CD4-positive, alpha-beta T cell treated with Interleukin-1 beta for 1 hour (primary cell): ENCODE results near the gene OSBPL5.

Experiments
- DNase-seq, 2 donors: peaks; one replicate each; pipeline ENCODE4 v3.0.0-alpha.2; 2020 to 2022

The OSBPL5 gene

GRCh38 chr11:3049430-3050243 is 115.5 kb downstream of the OSBPL5 start:
- peak; percentile 80 to 82 for DNase-seq

DNA sequence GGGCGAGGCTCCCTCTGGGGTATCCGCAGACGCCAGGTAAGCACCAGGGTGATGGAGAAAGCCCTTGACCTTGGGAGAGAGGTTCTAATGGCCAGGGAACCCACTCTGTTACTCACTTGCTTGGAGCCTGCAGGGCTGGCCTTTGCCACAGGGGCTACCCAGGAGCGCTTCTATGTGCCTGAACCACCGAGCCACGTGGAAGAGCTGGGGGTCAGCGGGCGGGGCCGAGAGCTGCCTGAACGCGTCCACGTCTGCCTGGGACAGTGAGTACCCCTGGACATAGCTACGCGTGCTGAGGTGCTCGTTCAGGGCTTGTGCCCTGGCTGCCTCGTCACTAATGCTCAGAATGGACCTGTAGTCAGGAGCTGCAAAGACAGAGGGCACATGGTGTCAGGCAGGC is 117.5 kb downstream of the OSBPL5 start:
- DNase-seq, result no peak

- no peak for DNase-seq
Measured at GRCh38 chr11:3046641-3047040, 118.5 kb downstream of the OSBPL5 start.

DNA sequence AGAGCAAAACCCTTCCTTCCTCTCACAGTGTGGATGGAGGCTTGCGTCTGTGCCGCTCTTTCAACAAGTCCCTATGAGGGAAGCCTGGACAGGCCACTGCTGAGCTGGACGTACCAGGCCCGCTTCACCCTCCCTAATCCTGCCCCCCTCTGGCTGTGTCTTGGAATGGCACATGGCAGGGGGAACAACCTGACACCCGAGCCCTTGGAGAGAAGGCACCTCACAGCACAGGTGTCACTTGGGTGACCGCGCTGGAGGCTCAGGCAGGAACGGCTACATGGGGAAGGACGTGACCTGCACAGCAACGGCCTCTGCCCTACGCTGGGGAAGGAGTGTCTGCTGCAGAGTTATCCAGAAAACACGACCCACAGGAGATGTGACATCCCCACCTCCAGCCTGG is 118.9 kb downstream of the OSBPL5 start:
- no peak for DNase-seq

- no peak for DNase-seq
Measured at GRCh38 chr11:3044915-3045314, 120.2 kb downstream of the OSBPL5 start.

- DNase-seq, result no peak
Measured at GRCh38 chr11:3044004-3044403, 121.1 kb downstream of the OSBPL5 start.

DNA sequence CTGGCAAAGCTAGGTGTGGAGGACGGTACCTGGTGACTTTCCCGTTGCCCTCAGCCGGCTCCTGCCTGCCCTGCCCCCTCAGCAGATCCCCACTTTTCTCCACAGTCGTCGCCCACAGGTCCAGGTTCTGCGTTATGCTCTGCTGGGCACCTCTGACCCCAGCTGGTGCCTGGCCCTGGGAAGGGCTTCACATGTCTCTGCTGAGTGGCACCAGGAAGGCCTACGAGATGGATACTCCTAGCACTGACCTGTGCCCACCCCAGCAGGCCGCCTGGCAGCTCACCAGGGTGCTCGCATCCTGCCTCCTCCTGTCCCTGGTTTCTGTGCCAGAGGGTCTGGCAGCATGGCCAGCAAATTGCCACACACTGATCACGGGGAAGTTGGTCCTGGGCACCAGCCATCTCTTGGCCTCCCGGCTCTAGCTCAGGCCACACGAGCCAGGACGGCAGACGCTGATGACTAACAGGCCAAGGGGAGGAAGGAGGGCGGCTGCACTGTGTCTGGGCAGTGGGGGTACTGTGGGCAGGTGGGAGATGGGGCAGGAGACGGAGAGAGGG is 121.7 kb downstream of the OSBPL5 start:
- DNase-seq, result no peak

DNA sequence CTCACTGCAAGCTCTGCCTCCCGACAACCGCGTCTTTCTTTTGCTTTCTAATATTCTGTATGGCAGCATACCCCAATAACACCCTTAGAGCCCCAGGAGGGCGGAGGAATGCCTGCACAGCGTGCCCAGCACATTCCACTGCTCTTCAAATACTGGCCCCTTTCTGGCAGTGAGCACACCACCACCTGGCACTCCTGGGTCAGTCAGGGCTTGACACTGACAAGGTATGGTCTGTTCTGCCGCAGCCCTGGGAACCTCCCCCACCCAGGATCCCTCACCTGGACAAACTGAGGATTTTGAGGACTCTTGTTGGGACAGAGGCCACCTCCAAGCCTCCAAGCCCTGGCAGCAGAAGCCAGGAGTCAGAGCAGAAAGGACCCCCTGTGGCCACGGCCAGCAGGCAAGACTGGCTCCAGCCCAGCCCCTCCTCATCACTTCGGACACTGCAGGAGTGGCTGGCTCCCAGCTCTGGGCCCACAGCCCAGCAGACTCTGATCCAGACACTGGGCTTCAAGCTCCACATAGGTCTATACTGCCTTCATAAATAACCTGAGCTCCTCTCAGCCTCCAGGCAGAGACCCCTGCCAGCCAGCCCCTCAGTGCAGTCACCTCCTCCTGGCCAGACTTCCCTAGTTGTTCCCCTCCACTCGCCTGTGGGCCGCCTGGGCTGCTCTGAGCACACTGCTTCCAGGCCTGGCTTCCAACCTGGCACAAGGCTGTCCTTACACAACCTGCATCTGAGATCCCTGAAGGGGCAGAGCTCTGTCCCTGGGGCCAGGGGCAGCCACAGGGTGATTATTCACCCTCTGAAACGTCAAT is 122.4 kb downstream of the OSBPL5 start:
- DNase-seq, result no peak

DNA sequence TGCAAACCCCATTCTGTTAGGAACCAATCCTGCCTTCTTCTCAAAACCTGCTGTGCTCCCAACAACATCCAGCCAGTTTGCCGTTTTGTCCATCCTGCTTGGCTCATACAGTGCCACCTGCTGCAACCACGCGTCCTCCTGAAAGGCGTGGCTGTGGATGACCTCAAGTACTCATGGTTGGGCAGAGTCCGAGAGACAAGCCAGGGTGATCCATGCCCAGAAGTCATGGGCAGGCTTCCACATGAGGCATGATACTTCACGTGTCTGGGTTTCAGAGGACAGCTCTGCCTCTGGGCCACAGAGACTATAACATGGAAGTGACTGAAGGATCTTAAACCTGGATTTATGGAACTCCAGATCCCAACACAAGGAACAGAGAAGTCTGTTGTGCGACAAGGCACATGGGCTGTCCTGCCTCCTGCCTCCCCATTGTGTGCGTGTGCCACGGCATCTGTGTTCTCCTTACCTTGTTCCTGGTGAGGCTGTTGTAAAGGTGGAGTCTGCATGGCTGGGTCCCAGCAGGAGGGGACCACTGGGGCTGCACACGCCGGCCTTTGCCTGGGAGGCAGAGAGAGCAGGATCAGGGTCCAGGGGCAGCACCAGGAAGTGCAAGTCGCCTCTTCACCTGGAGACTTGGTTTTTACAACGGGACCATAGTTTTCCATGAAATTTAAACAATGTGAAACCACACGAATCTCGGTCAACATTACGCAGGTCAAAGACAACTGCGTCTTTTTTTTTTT is 123.2 kb downstream of the OSBPL5 start:
- DNase-seq, result no peak

DNA sequence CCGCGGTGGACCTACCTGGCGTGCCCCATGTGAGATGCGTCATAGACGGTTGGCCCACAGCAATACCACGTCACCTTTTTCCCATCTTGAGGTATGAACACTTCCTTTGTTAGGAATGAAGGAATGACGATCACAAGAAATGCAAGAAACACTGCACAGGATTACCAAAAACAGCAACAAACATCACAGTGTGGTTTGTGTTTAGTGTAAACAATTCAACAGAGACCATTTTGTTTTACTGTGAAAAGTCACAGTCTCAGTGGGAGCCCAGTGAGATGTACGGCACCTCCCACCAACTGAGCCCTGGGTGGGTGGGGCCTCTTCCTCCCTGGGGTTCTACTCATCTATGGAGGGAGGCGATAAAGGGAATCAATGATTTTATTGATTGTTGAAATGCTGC is 124.2 kb downstream of the OSBPL5 start:
- no peak for DNase-seq

DNA sequence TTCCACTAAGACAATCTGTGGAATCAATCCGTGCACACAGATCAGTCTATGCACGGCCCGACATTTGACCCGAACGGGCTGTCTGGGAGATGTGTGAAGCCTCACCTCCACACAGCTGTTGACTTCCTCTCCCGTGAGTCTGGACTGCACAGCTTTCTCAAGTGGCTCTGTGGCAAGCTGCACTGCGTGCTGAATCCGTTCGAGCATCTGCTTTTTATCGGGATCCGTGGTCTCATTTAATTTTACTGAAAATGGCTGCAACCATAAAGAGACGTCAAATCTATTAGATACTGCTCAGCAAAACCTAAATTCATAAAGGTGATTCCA is 127.2 kb downstream of the OSBPL5 start:
- DNase-seq, result no peak
